Thoracic aorta (tissue), 2 donors: Measurements from ENCODE around the gene PHLDA3. TPM values are rescaled to one million over a fixed set of nuclear protein-coding genes. Genes with fewer than 3 reads are reported as not detected.

Experiments used
- ATAC-seq: fragments of 150-250 bp; one replicate; pipeline ENCODE4 v1.8.0; 2017; ENCODE audit warnings: low read depth; ENCODE audit not compliant: insufficient number of reproducible peaks, low FRiP score
- DNase-seq: peaks from one replicate; pipeline ENCODE4 v3.0.0-alpha.2; 2020; ENCODE audit warnings: low spot score
- H3K27ac ChIP-seq, 2 donors: fragments of 200-600 bp; sonication (generic); 1 replicate in 1 of 2; 2 replicates in 1 of 2; pipeline ENCODE4 v1.5.1; 2016; ENCODE audit warnings: mild to moderate bottlenecking in 2 of 2, moderate library complexity in 2 of 2
- H3K27me3 ChIP-seq: fragments of 200-600 bp; sonication (generic); replicated peaks from 2 replicates; pipeline ENCODE4 v1.6.0; 2016; ENCODE audit warnings: mild to moderate bottlenecking; ENCODE audit not compliant: insufficient read depth
- H3K36me3 ChIP-seq: fragments of 200-600 bp; sonication (generic); one replicate; pipeline ENCODE4 v1.5.1; 2016
- H3K4me1 ChIP-seq, 2 donors: fragments of 200-600 bp; sonication (generic); 1 replicate in 1 of 2; 2 replicates in 1 of 2; pipeline versions ENCODE4 v1.5.1 to v1.6.0; 2016; ENCODE audit warnings: low read depth in 2 of 2, mild to moderate bottlenecking in 1 of 2; ENCODE audit not compliant: control insufficient read depth in 1 of 2
- H3K4me3 ChIP-seq: fragments of 200-600 bp; sonication (generic); 2 replicates; pipeline ENCODE4 v1.5.1; 2016; ENCODE audit warnings: mild to moderate bottlenecking
- H3K9me3 ChIP-seq: fragments of 200-600 bp; sonication (generic); 2 replicates; pipeline ENCODE4 v1.5.1; 2016
- total RNA-seq, 2 donors: library from RNA; depleted of rRNA; stranded (reverse); fragments of >200 nt; gene quantifications; one replicate each; pipeline versions ENCODE4 v1.1.0 to v1.2.3, GENCODE V29; 2016
- TF ChIP-seq, protein P1 (sequence below): fragments of 200-600 bp; sonication (generic); IDR thresholded peaks from one replicate; pipeline ENCODE4 v1.5.1; 2019; ENCODE audit warnings: antibody characterized with exemption

PHLDA3 gene
- total RNA-seq, 2 donors from 2014 or later = 65.7 to 134 TPM

DNA sequence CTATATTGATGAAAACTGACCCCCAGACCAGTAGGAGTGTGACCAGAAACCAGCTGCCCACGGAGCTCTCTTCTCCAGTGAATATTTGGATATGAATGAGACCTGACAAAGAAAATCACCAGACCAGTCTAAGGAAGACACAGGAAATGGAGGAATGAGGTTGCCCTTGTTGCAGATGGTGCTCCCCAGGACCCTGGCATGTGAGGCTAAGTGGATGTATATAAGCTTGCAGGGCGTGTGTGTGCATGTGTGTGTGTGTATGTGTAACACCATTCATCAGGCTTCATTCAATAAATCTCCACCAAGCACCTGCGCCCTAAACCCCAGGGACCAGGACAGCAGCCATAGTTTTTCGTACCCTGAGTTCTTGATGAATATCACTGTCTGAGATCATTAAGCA is 14.4 kb downstream of the PHLDA3 start:
- Histone ChIP-seq H3K4me3 (no peak overlapping the region), H3K9me3 (no peaks in the 10 kb centered on the region), H3K27ac (no peak overlapping the region), H3K27me3 (no peaks in the 10 kb centered on the region), H3K36me3 (no peaks in the 10 kb centered on the region), H3K4me1 (peaks cover 6 to 31% of the 10 kb centered on the region in 2 donors)
- ATAC-seq (no peak), DNase-seq (no peak)
- TF ChIP-seq, protein P1, sequence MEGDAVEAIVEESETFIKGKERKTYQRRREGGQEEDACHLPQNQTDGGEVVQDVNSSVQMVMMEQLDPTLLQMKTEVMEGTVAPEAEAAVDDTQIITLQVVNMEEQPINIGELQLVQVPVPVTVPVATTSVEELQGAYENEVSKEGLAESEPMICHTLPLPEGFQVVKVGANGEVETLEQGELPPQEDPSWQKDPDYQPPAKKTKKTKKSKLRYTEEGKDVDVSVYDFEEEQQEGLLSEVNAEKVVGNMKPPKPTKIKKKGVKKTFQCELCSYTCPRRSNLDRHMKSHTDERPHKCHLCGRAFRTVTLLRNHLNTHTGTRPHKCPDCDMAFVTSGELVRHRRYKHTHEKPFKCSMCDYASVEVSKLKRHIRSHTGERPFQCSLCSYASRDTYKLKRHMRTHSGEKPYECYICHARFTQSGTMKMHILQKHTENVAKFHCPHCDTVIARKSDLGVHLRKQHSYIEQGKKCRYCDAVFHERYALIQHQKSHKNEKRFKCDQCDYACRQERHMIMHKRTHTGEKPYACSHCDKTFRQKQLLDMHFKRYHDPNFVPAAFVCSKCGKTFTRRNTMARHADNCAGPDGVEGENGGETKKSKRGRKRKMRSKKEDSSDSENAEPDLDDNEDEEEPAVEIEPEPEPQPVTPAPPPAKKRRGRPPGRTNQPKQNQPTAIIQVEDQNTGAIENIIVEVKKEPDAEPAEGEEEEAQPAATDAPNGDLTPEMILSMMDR = no peak

DNA sequence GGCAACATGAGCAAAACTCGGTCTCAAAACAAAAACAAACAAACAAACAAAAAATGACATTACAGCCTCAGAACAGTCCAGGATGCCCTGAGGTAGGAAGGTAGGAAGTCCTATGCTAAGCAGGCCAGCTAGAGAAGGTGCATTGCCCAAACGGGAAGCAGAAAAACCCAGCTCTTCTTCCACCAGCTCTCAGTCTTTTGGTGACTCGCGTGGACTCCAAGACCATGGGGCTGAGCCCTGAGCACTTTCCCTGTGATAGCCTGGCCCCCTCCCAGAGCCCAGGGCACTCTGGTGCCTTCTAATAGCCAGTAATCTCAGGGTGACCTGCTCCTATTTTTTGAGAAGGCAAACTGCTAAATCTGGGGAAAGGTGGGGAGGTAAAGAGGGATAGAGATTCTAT is 16.1 kb downstream of the PHLDA3 start:
- TF ChIP-seq, protein P1 = no peak
- Histone ChIP-seq H3K36me3 (no peaks in the 10 kb centered on the region), H3K9me3 (no peaks in the 10 kb centered on the region), H3K4me1 (peaks cover 6 to 35% of the 10 kb centered on the region in 2 donors), H3K4me3 (no peak overlapping the region), H3K27me3 (no peaks in the 10 kb centered on the region), H3K27ac (no peak overlapping the region)
- ATAC-seq = no peak
- no peak for DNase-seq

DNA sequence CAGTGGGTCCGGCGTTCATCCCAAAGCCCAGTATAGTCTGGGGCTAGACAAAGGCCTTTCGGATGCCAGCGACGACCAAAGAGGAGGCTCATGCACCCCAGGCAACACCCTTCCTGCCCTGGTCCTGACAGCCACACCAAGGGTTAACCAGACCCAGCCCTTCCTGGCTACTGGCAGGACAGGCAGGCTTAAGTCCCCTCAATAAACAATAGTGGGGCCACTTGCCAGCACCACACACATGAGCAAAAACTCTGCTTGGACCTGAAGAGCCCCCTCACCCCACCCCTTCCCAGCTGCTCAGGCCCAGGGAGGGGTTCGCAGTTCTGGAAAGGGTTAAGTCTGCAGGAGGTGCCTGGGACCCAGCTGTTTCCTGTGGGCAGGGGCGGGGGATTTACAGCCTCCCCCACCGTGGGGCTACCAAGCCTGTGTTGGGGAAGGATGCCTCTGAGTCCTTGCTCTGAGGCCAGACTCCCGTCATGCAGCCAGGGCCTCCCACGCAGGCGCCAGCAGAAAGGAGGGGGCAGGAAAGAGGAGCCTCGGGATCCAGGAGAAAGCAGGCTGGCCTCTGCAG is 18.2 kb downstream of the PHLDA3 start:
- Histone ChIP-seq H3K27ac (peak overlapping the region; percentile 64 to 66), H3K4me3 (no peak overlapping the region)

DNA sequence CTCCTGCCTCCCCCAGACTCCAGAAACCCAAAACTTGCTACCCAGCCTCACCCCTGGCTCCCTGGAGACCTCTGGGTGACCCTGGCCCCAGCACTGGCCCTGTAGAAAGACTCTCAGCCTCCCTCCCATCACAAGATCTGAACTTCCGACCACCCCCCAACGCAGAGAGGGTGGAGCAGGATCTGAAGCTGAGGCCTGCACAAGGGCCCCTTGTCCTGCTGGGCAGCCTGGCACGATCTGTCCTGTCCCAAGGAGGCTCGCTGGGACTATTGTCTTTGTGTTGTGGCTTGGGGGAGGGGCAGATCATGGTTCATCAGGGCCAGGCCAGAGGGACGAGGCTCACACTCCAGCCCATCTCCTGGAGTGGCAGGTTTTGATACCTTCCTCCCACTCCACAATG is 20.0 kb downstream of the PHLDA3 start:
- DNase-seq = no peak
- H3K4me1 ChIP-seq = peaks cover 6 to 23% of the 10 kb centered on the region in 2 donors
- H3K36me3 ChIP-seq = no peaks in the 10 kb centered on the region
- TF ChIP-seq, protein P1 = no peak
- ATAC-seq = no peak
- no peaks in the 10 kb centered on the region for H3K27me3 ChIP-seq
- H3K9me3 ChIP-seq = no peaks in the 10 kb centered on the region
- H3K27ac ChIP-seq = no peak overlapping the region
- no peak overlapping the region for H3K4me3 ChIP-seq

More for the DNA sequence above, 18.2 kb downstream of the PHLDA3 start:
- no peak for ATAC-seq
- Histone ChIP-seq H3K4me1 (peaks cover 6 to 23% of the 10 kb centered on the region in 2 donors), H3K36me3 (no peaks in the 10 kb centered on the region), H3K9me3 (no peaks in the 10 kb centered on the region), H3K27me3 (no peaks in the 10 kb centered on the region)
- DNase-seq = no peak
- TF ChIP-seq, protein P1 = no peak

DNA sequence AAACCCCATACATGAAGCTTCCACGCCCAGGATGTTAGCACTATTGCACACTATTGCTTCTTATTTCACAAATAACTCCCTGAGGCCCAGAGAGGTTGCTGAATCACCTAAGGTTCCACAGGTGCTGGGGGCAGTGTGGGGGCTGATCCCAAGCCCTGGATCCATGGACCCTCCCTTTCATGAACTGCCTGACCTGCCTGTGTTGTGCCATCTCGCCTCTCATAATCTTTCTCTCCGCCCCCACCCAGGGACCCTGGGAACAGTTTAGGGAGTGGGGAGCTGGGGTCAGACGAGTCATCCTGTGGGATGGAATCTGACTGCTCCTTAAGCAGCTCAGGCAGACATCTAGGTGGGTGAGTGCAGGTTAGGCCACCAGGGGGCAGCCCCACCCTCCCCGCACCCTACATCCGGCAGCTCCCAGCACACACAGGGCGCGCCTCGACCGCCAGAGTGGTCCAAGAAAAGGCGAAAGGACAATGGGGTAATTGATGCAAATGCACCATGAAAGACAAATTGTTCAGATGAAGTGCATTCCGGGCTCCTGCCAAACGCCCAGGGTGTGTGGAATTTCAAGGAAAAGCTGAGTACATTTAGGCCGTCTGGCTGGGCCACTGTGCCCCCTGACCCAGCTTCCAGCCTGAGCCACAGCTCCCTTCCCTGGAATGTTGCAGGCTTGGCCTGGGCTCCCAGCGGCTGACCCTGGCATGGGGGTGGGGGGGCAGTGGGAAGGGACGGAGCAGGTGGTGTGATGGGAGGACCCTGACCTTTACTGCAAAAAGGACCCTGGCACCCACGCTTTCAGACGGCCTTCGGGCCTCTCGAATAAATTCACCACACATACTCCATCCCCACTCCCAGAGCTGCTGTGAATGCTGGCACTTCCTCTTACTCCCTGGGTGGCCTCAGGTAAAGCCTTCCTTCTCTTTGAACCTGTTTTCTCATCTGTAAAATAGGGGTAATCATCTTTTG is 20.8 kb downstream of the PHLDA3 start:
- H3K27ac ChIP-seq = no peak overlapping the region
- no peaks in the 10 kb centered on the region for H3K36me3 ChIP-seq
- DNase-seq (no peak), ATAC-seq (no peak)
- peaks cover 6 to 23% of the 10 kb centered on the region in 2 donors for H3K4me1 ChIP-seq
- H3K9me3 ChIP-seq = no peaks in the 10 kb centered on the region
- no peak overlapping the region for H3K4me3 ChIP-seq
- TF ChIP-seq, protein P1 = peak; percentile 84
- no peaks in the 10 kb centered on the region for H3K27me3 ChIP-seq
